ENCODE measurements around the gene RNGTT. TPM values are rescaled to one million over a fixed set of nuclear protein-coding genes. Genes with fewer than 3 reads are reported as not detected.

Gene RNGTT
- total and polyA plus RNA-seq, 12 donors, result 3.1 to 10.9 (median 8.6) TPM

GRCh38 chr6:88855541-88856147 is 107.8 kb downstream of the RNGTT start:
- DNase-seq, result no peak
- Histone ChIP-seq H3K27ac (no peak overlapping the region), H3K4me3 (no peak overlapping the region), H3K4me1 (peaks cover 0 to 7% (median 0%) of the 10 kb centered on the region in 9 donors), H3K27me3 (no peaks in the 10 kb centered on the region), H3K36me3 (no peaks in the 10 kb centered on the region), H3K9me3 (no peaks in the 10 kb centered on the region)
- no peak for TF ChIP-seq CTCF (IDR thresholded peaks at IDR 0.05)
- ATAC-seq, result no peak
- 84 to 87% methylated on average over 2 of the region's 2 CpGs for WGBS, 2 donors
- intact Hi-C loops (cut with DNase I), result no loop called here

- DNase-seq (no peak), ATAC-seq (no peak)
- Histone ChIP-seq H3K9me3 (no peaks in the 10 kb centered on the region), H3K4me3 (no peak overlapping the region), H3K27ac (no peak overlapping the region), H3K27me3 (no peaks in the 10 kb centered on the region), H3K4me1 (peaks cover 0 to 12% (median 0%) of the 10 kb centered on the region in 9 donors), H3K36me3 (no peaks in the 10 kb centered on the region)
- no peak for TF ChIP-seq CTCF (IDR thresholded peaks at IDR 0.05)
- intact Hi-C loops (cut with DNase I), result no loop called here
Measured at GRCh38 chr6:88852775-88853174, 110.6 kb downstream of the RNGTT start.

GRCh38 chr6:88852000-88852399 is 111.4 kb downstream of the RNGTT start:
- no peaks in the 10 kb centered on the region for H3K36me3 ChIP-seq
- H3K9me3 ChIP-seq, result no peaks in the 10 kb centered on the region
- intact Hi-C loops (cut with DNase I), result no loop called here
- no peak for DNase-seq
- no peaks in the 10 kb centered on the region for H3K27me3 ChIP-seq
- no peak for ATAC-seq
- no peak overlapping the region for H3K27ac ChIP-seq
- 96 to 98% methylated on average over 2 of the region's 2 CpGs for WGBS, 2 donors
- no peak overlapping the region for H3K4me3 ChIP-seq
- H3K4me1 ChIP-seq, result peaks cover 0 to 12% (median 0%) of the 10 kb centered on the region in 9 donors
- no peak for TF ChIP-seq CTCF (IDR thresholded peaks at IDR 0.05)

- 71 to 79% methylated on average over 1 of the region's 1 CpG for WGBS, 2 donors
- intact Hi-C loops (cut with DNase I), result no loop called here
- no peak overlapping the region for H3K27ac ChIP-seq
- TF ChIP-seq CTCF (IDR thresholded peaks at IDR 0.05), result no peak
- ATAC-seq (no peak), DNase-seq (no peak)
- H3K36me3 ChIP-seq, result peaks cover 0 to 5% (median 0%) of the 10 kb centered on the region in 9 donors
- H3K9me3 ChIP-seq, result no peaks in the 10 kb centered on the region
- no peak overlapping the region for H3K4me3 ChIP-seq
- H3K4me1 ChIP-seq, result peaks cover 0 to 12% (median 0%) of the 10 kb centered on the region in 9 donors
- no peaks in the 10 kb centered on the region for H3K27me3 ChIP-seq
Measured at GRCh38 chr6:88848870-88849269, 114.5 kb downstream of the RNGTT start.

All from heart right ventricle (tissue), 16 donors.